HCT116 (cell line): ENCODE measurements around the gene EEA1. TPM values are rescaled to one million over a fixed set of nuclear protein-coding genes. Genes with fewer than 3 reads are reported as not detected.

Experiments used
- ATAC-seq: fragments of 200-7000 bp; cut with Tn5 transposase; 2 replicates; pipeline ENCODE4 v1.9.1; 2020; ENCODE audit warnings: mild to moderate bottlenecking, moderate library complexity
- BruUV-seq: library from RNA; stranded (reverse); fragments of 400-500 nt; replicated peaks from 2 replicates; lab custom pipeline; 2021; lab: Mats Ljungman, UMichigan
- CTCF ChIA-PET: fragments of 300-600 bp; sonication (Branson Sonifier 250); formaldehyde crosslinking; loops from one replicate; lab custom pipeline; 2021; ENCODE audit warnings: antibody characterized with exemption; lab: Charles Lee
- POLR2A ChIA-PET: fragments of 300-600, 350-600 bp; sonication (Branson Sonifier 250); formaldehyde crosslinking; loops from one replicate; lab custom pipeline; 2021; ENCODE audit warnings: antibody characterized with exemption; lab: Charles Lee
- RAD21 ChIA-PET, 2 experiments: fragments of 300-600 bp; sonication (Branson Sonifier 250); formaldehyde crosslinking; loops; one replicate each; lab custom pipeline; 2023; ENCODE audit warnings: low total read pairs in 2 of 2; ENCODE audit not compliant: uncharacterized antibody in 2 of 2, unreplicated experiment in 2 of 2, low non-redundant PET in 1 of 2; lab: Charles Lee
- DNase-seq: peaks from one replicate; pipeline ENCODE4 v3.0.0-alpha.2; 2010; ENCODE audit warnings: low read depth, low spot score
- H2AFZ ChIP-seq: fragments of 200-600 bp; shearing (Covaris generic), sonication (generic); 2 replicates; pipeline ENCODE4 v1.6.1; 2017; ENCODE audit warnings: low read depth, mixed run types, mixed read lengths, antibody characterized with exemption, low read length; ENCODE audit not compliant: poor library complexity, severe bottlenecking
- H3K27ac ChIP-seq: 2 replicates; pipeline ENCODE4 v1.5.1; 2012; ENCODE audit warnings: low read depth, low read length
- H3K27me3 ChIP-seq: fragments of 200-600 bp; sonication (generic); 2 replicates; pipeline ENCODE4 v1.6.1; 2016; ENCODE audit warnings: mixed run types, low read length, mixed read lengths; ENCODE audit not compliant: insufficient read depth
- H3K36me3 ChIP-seq, 2 experiments: fragments of 200-500 bp in 1 of 2; fragments of 200-600 bp in 1 of 2; sonication (Bioruptor generic) in 1 of 2; sonication (generic) in 1 of 2; 2 replicates each; pipeline versions ENCODE4 v1.5.1 to v1.6.1; 2014 to 2016; ENCODE audit warnings: low read length in 2 of 2, inconsistent platforms in 1 of 2, mixed read lengths in 1 of 2, mixed run types in 1 of 2; ENCODE audit not compliant: insufficient read depth in 2 of 2, control insufficient read depth in 1 of 2
- H3K4me1 ChIP-seq, 2 experiments: fragments of 200-600 bp in 1 of 2; sonication (generic) in 1 of 2; 2 replicates each; pipeline versions ENCODE4 v1.5.1 to v1.6.1; 2012 to 2017; ENCODE audit warnings: low read length in 2 of 2, inconsistent platforms in 1 of 2, mild to moderate bottlenecking in 1 of 2, mixed read lengths in 1 of 2, mixed run types in 1 of 2, moderate library complexity in 1 of 2; ENCODE audit not compliant: insufficient read depth in 2 of 2, control insufficient read depth in 1 of 2
- H3K4me2 ChIP-seq: fragments of 200-600 bp; sonication (generic); 2 replicates; pipeline ENCODE4 v1.6.1; 2017; ENCODE audit warnings: mixed run types, low read length, mixed read lengths
- H3K4me3 ChIP-seq, 2 experiments: fragments of 200-600 bp in 1 of 2; sonication (generic) in 1 of 2; replicated peaks in 1 of 2; 2 replicates each; pipeline ENCODE4 v1.5.1; 2011 to 2016; ENCODE audit warnings: low read length in 2 of 2, control low read depth in 1 of 2, low read depth in 1 of 2, mild to moderate bottlenecking in 1 of 2, mixed read lengths in 1 of 2, mixed run types in 1 of 2
- H3K79me2 ChIP-seq: fragments of 200-600 bp; sonication (generic); 2 replicates; pipeline ENCODE4 v1.6.1; 2017; ENCODE audit warnings: mild to moderate bottlenecking, mixed run types, low read length, moderate library complexity, mixed read lengths; ENCODE audit not compliant: insufficient read depth
- H3K9ac ChIP-seq: fragments of 200-600 bp; sonication (generic); 2 replicates; pipeline ENCODE4 v1.6.1; 2016; ENCODE audit warnings: low read length, mixed read lengths
- H3K9me2 ChIP-seq: fragments of 200-600 bp; sonication (generic), shearing (Covaris generic); 2 replicates; pipeline ENCODE4 v1.6.1; 2017; ENCODE audit warnings: mixed run types, mild to moderate bottlenecking, moderate library complexity; ENCODE audit not compliant: insufficient read depth
- H3K9me3 ChIP-seq, 2 experiments: fragments of 200-500 bp in 1 of 2; fragments of 200-600 bp in 1 of 2; sonication (Bioruptor generic) in 1 of 2; sonication (generic) in 1 of 2; 2 replicates each; pipeline ENCODE4 v1.6.1; 2014 to 2017; ENCODE audit warnings: low read length in 2 of 2, mixed read lengths in 2 of 2, inconsistent platforms in 1 of 2, low read depth in 1 of 2, mild to moderate bottlenecking in 1 of 2, mixed run types in 1 of 2, moderate library complexity in 1 of 2; ENCODE audit not compliant: control insufficient read depth in 1 of 2, insufficient read depth in 1 of 2
- H4K20me1 ChIP-seq: fragments of 200-600 bp; sonication (generic), shearing (Covaris generic); 2 replicates; pipeline ENCODE4 v1.6.1; 2017; ENCODE audit warnings: mixed run types, mild to moderate bottlenecking, moderate library complexity; ENCODE audit not compliant: insufficient read depth
- CEBPB ChIP-seq: IDR thresholded peaks from 2 replicates; pipeline ENCODE4 v1.6.1; 2012; ENCODE audit warnings: low read depth
- CTCF ChIP-seq, 3 experiments: fragments of 200-600 bp in 1 of 3; sonication (generic) in 1 of 3; IDR thresholded peaks in 2 of 3; conservative IDR thresholded peaks in 1 of 3; 2 replicates each; pipeline ENCODE4 v1.5.1; 2012 to 2017; ENCODE audit warnings: low read depth in 2 of 3, low read length in 2 of 3, antibody characterized with exemption in 1 of 3, borderline replicate concordance in 1 of 3, control low read depth in 1 of 3, mild to moderate bottlenecking in 1 of 3, mixed read lengths in 1 of 3, mixed run types in 1 of 3, moderate library complexity in 1 of 3; ENCODE audit not compliant: insufficient read depth in 1 of 3
- EGR1 ChIP-seq: IDR thresholded peaks from 2 replicates; pipeline ENCODE4 v1.6.1; 2012; ENCODE audit warnings: low read depth
- ELF1 ChIP-seq: IDR thresholded peaks from 2 replicates; pipeline ENCODE4 v1.6.1; 2012; ENCODE audit warnings: low read depth, borderline replicate concordance
- POLR2AphosphoS5 ChIP-seq: IDR thresholded peaks from 2 replicates; pipeline ENCODE4 v1.6.1; 2011; ENCODE audit warnings: mild to moderate bottlenecking, low read depth, low read length, moderate library complexity
- REST ChIP-seq: IDR thresholded peaks from 2 replicates; pipeline ENCODE4 v1.6.1; 2012; ENCODE audit warnings: low read depth
- SIN3A ChIP-seq: IDR thresholded peaks from 2 replicates; pipeline ENCODE4 v1.6.1; 2012; ENCODE audit warnings: low read depth
- TCF7L2 ChIP-seq: IDR thresholded peaks from 2 replicates; pipeline ENCODE4 v1.7.0; 2011; ENCODE audit warnings: borderline replicate concordance, inconsistent platforms; ENCODE audit not compliant: insufficient read depth, insufficient read length; ENCODE audit errors: extremely low read depth
- ZBTB33 ChIP-seq: IDR thresholded peaks from 2 replicates; pipeline ENCODE4 v1.6.1; 2011; ENCODE audit warnings: mild to moderate bottlenecking, low read length, moderate library complexity; ENCODE audit not compliant: insufficient replicate concordance; ENCODE audit errors: extremely low read depth
- ZFX ChIP-seq: fragments of 450-650 bp; IDR thresholded peaks from 2 replicates; pipeline ENCODE4 v1.6.1; 2017
- intact Hi-C: fragments of 100-400 bp; cut with micrococcal nuclease; formaldehyde crosslinking; loops from 2 replicates; pipeline ENCODE4 v1.10.0; 2022
- total RNA-seq: library from RNA; stranded (reverse); gene quantifications from one replicate; pipeline ENCODE4 v1.2.1, GENCODE V29; 2021; ENCODE audit not compliant: unreplicated experiment

EEA1 gene
- total RNA-seq, 1 experiment from 2014 or later = 13.8 TPM

GRCh38 chr12:92908108-92908507 is 21.0 kb downstream of the EEA1 start:
- peaks cover 20% of the 10 kb centered on the region for H3K79me2 ChIP-seq
- no peaks in the 10 kb centered on the region for H3K36me3 ChIP-seq
- RAD21 ChIA-PET = no interaction called here
- intact Hi-C loops = no loop called here
- TF ChIP-seq ZFX (no peak), SIN3A (no peak), CTCF (IDR thresholded peaks at IDR 0.05 in 2 of 3, conservative IDR thresholded peaks at IDR 0.05 in 1 of 3; ENCODE audit: borderline replicate concordance in 1 of 3, insufficient read depth in 1 of 3, low read depth in 2 of 3, low read length in 2 of 3) (no peak), REST (no peak), CEBPB (no peak), EGR1 (no peak), ELF1 (no peak), POLR2AphosphoS5 (no peak), ZBTB33 (no peak), TCF7L2 (no peak)
- TF ChIP-seq, all 23 proteins: peak for 0
- ChIA-PET CTCF (no interaction called here), POLR2A (no interaction called here)
- H3K4me2 ChIP-seq = no peak overlapping the region
- no peaks in the 10 kb centered on the region for H4K20me1 ChIP-seq
- DNase-seq = no peak
- no TSS peak for BruUV-seq
- no peak overlapping the region for H3K27ac ChIP-seq
- no peak overlapping the region for H2AFZ ChIP-seq
- no peak overlapping the region for H3K9ac ChIP-seq
- H3K4me1 ChIP-seq = peaks cover 0 to 3% of the 10 kb centered on the region in 2 experiments; a peak in 1 of 4 replicates
- H3K9me3 ChIP-seq = no peaks in the 10 kb centered on the region
- H3K27me3 ChIP-seq = no peaks in the 10 kb centered on the region
- no peaks in the 10 kb centered on the region for H3K9me2 ChIP-seq
- no peak overlapping the region for H3K4me3 ChIP-seq
- no peak for ATAC-seq
